Naive thymus-derived CD8-positive, alpha-beta T cell (primary cell): ENCODE measurements around the gene AAK1. TPM values are rescaled to one million over a fixed set of nuclear protein-coding genes. Genes with fewer than 3 reads are reported as not detected.
"Not testable (repeated sequence)": the region's sequence is repeated elsewhere in the genome, so short reads cannot be mapped to it uniquely, and the experiment has no call there.

Source experiments
- ATAC-seq, 2 donors: fragments of 150-1000 bp; cut with Tn5 transposase in 1 of 2; sonication (Bioruptor Pico), chemical (Tn5 transposase) in 1 of 2; 1 replicate in 1 of 2; 2 replicates in 1 of 2; pipeline ENCODE4 v1.10.0; 2021; ENCODE audit warnings: mild to moderate bottlenecking in 2 of 2, moderate library complexity in 2 of 2
- POLR2A ChIA-PET: fragments of 350-600 bp; sonication (Branson Sonifier 250); formaldehyde crosslinking; loops from one replicate; lab custom pipeline; 2021; ENCODE audit warnings: antibody characterized with exemption; lab: Charles Lee
- DNase-seq, 10 donors: peaks; one replicate each; pipeline versions ENCODE4 v3.0.0 to v3.0.0-alpha.2; 2020 to 2022
- H3K27ac Mint-ChIP-seq, 10 donors: one replicate each; pipeline ENCODE4 v1.8.0; 2020 to 2022; ENCODE audit warnings: mild to moderate bottlenecking in 10 of 10, mixed read lengths in 10 of 10, moderate library complexity in 4 of 10, inconsistent platforms in 1 of 10
- H3K27me3 Mint-ChIP-seq, 5 donors: one replicate each; pipeline ENCODE4 v1.8.0; 2021 to 2022; ENCODE audit warnings: mixed read lengths in 5 of 5
- H3K36me3 Mint-ChIP-seq, 3 donors: one replicate each; pipeline ENCODE4 v1.8.0; 2020 to 2022; ENCODE audit warnings: mixed read lengths in 3 of 3, mild to moderate bottlenecking in 2 of 3, inconsistent platforms in 1 of 3
- H3K4me1 Mint-ChIP-seq, 4 donors: one replicate each; pipeline ENCODE4 v1.8.0; 2021 to 2022; ENCODE audit warnings: mixed read lengths in 4 of 4
- H3K4me3 Mint-ChIP-seq, 10 donors: one replicate each; pipeline ENCODE4 v1.8.0; 2020 to 2022; ENCODE audit warnings: mild to moderate bottlenecking in 10 of 10, mixed read lengths in 10 of 10, moderate library complexity in 6 of 10, inconsistent platforms in 1 of 10
- H3K9me3 Mint-ChIP-seq, 9 donors: one replicate each; pipeline ENCODE4 v1.8.0; 2020 to 2022; ENCODE audit warnings: mixed read lengths in 9 of 9, mild to moderate bottlenecking in 3 of 9, inconsistent platforms in 1 of 9, moderate library complexity in 1 of 9
- polyA plus RNA-seq, 3 donors: library from polyadenylated mRNA; unstranded; fragments of 300-500 nt; fragmentation: Illumina TruSeq; gene quantifications; one replicate each; pipeline ENCODE4 v1.2.3, GENCODE V29; 2021
- total RNA-seq, 8 experiments: library from RNA in 2 of 8; stranded (reverse) in 2 of 8; gene quantifications; one replicate each; pipeline ENCODE4 v1.2.3 and lab custom pipeline; 2021 to 2026

AAK1 gene
- total and polyA plus RNA-seq, 5 experiments from 2014 or later, result 59.8 to 222 (median 106) TPM

DNA sequence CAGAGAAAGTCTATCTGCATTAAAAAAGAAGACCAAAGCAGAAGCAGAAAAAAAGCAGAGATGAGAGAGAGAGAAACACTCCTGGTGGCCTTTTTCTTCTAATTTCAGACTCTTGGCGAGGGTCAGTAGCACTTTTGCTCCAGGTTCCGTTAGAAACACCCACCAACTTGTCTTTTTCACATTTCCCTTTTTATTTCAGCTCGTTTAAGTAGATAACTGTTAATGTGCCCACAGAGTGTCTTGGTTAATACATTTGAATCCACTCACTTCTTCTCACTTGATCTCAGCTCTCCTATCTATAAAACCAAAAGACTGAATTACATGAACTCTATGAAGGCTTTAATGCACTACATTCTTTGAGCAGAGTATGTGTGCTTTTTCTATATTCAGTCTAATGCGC is 63.1 kb downstream of the AAK1 start:
- no peaks in the 10 kb centered on the region for H3K27me3 Mint-ChIP-seq
- POLR2A ChIA-PET, result interaction anchor here (1.3 to 1.6 kb wide), 2 partner anchors 8 to 24 kb away, joined by 3 read pairs; no protein-coding TSS in a partner anchor

DNA sequence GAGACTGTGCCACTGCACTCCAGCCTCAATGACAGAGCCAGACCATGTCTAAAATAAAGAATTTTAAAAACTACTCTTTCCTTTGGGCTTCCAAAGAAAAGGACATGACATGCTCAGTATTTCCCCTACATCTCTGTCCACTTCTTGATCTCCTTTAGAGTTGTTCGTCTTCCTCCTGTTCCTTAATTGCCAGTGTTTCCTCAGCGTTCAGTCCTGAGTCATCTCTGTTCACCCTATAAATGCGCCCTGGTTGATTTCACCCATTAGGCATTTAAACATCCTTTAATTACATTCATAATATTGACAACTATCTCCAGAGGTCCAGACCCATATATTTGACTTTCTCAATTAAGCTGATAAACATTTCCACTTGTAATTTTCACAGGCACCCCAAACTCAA is 64.0 kb downstream of the AAK1 start:
- ATAC-seq (no peak), DNase-seq (no peak)
- Mint-ChIP-seq H3K36me3 (peaks cover 0 to 22% (median 3%) of the 10 kb centered on the region in 3 donors), H3K9me3 (no peaks in the 10 kb centered on the region), H3K27ac (peak overlapping the region; percentile 5 to 91 (median 78)), H3K27me3 (no peaks in the 10 kb centered on the region), H3K4me1 (peaks cover 56 to 93% (median 89%) of the 10 kb centered on the region in 4 donors), H3K4me3 (peak overlapping the region in 8 of 10 donors; percentile 5 to 52 (median 34))
- POLR2A ChIA-PET, result interaction anchor here (1.6 kb wide), 1 partner anchor 9 kb away, joined by 3 read pairs; no protein-coding TSS in a partner anchor

More for the DNA sequence above, 63.1 kb downstream of the AAK1 start:
- no peak for ATAC-seq
- Mint-ChIP-seq H3K4me1 (peaks cover 60 to 93% (median 91%) of the 10 kb centered on the region in 4 donors), H3K4me3 (peak overlapping the region in 7 of 10 donors; percentile 11 to 54 (median 34)), H3K27ac (peak overlapping the region; percentile 43 to 91 (median 80)), H3K36me3 (peaks cover 0 to 22% (median 3%) of the 10 kb centered on the region in 3 donors), H3K9me3 (no peaks in the 10 kb centered on the region)
- DNase-seq, result no peak

DNA sequence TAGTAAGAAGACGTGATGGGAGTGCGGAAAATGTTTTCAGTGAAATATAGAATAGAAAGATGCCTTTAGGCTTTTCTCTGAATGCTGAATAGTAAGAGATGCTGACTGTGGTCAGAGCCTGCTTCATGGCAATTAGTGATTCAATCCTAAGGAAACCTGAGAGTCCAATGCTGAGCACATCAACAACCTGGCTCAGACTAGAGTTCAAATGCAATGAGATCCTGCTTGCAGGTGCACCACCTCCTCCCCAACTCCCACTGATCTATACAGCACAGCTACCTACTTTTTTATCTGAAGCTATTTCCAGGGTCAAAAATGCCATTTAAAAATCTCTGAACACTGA is 65.4 kb downstream of the AAK1 start:
- no peak for ATAC-seq
- POLR2A ChIA-PET, result interaction anchor here (0.6 to 1.3 kb wide), 3 partner anchors 12 to 137 kb away, joined by 3 read pairs; no protein-coding TSS in a partner anchor
- Mint-ChIP-seq H3K27me3 (no peaks in the 10 kb centered on the region), H3K36me3 (peaks cover 0 to 32% (median 3%) of the 10 kb centered on the region in 3 donors), H3K27ac (peak overlapping the region; percentile 67 to 91 (median 84)), H3K9me3 (no peaks in the 10 kb centered on the region), H3K4me3 (peak overlapping the region in 8 of 10 donors; percentile 19 to 67 (median 41)), H3K4me1 (peaks cover 52 to 88% (median 86%) of the 10 kb centered on the region in 4 donors)
- DNase-seq, result no peak

DNA sequence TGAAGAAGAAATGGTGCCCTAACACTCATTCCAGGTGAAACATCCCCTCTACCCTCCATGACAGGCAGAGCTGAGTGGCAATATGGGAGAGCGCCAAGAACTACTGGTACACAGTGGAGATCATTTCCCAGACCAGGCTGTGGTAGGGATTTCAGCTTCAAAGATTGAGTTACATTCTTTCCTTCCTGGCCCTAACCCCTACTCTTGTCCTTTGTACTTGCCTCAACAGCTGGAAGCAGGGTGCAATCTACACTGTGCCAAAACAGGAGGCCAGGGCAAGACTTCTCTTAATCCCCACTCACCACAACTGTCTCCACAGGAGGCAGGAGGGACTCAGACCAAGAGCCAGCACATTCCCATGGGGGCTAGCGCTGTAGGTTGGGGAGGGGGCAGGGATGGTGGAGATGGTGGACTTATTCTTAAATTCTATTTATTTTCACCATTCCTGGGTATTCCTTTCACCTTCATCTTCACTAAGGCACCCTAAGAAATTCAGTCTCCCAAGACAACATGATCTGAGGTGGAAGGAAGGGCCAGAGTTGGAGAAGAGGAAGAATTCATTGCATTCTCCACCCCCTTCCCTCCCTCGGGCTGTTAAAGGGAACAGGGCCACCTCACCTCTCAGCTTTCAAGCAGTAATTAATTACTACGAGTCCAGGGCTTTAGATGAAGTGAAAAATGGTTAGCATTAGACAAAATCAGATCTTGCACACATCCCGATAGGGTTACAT is 65.9 kb downstream of the AAK1 start:
- Mint-ChIP-seq H3K27me3 (no peaks in the 10 kb centered on the region), H3K4me3 (peak overlapping the region in 7 of 10 donors; percentile 5 to 56 (median 25)), H3K27ac (peak overlapping the region; percentile 69 to 91 (median 86)), H3K9me3 (no peaks in the 10 kb centered on the region), H3K4me1 (peaks cover 54 to 88% (median 86%) of the 10 kb centered on the region in 4 donors), H3K36me3 (peaks cover 0 to 36% (median 3%) of the 10 kb centered on the region in 3 donors)
- POLR2A ChIA-PET, result interaction anchor here (0.8 to 1.3 kb wide), 2 partner anchors 12 to 13 kb away, joined by 3 read pairs; no protein-coding TSS in a partner anchor
- no peak for DNase-seq
- no peak for ATAC-seq

DNA sequence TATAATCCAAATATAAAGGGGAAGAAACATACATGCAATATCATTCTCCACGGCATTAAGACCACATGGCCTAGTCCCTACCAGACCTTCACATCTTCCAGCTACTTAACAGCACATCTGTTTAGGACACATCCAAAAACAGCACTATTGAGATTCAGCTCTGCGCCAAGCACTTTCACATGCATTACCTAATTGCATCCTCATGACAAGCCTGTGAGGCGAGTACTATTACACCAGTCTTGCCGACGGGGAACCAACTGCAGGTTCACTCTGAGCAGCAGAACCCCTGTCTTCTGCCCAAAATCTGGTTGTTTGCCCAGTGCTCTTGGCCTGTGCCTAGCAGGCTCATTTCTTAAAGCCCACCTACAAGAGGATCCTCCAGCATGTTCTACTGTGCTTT is 66.7 kb downstream of the AAK1 start:
- POLR2A ChIA-PET, result interaction anchor here (0.6 kb wide), 1 partner anchor 9 kb away, joined by 3 read pairs; no protein-coding TSS in a partner anchor
- Mint-ChIP-seq H3K9me3 (no peaks in the 10 kb centered on the region), H3K27me3 (no peaks in the 10 kb centered on the region), H3K27ac (peak overlapping the region in 9 of 10 donors; percentile 3 to 89 (median 83)), H3K4me3 (peak overlapping the region in 7 of 10 donors; percentile 1 to 31 (median 8)), H3K36me3 (peaks cover 0 to 37% (median 3%) of the 10 kb centered on the region in 3 donors), H3K4me1 (peaks cover 51 to 85% (median 84%) of the 10 kb centered on the region in 4 donors)
- ATAC-seq, result no peak
- DNase-seq, result no peak

DNA sequence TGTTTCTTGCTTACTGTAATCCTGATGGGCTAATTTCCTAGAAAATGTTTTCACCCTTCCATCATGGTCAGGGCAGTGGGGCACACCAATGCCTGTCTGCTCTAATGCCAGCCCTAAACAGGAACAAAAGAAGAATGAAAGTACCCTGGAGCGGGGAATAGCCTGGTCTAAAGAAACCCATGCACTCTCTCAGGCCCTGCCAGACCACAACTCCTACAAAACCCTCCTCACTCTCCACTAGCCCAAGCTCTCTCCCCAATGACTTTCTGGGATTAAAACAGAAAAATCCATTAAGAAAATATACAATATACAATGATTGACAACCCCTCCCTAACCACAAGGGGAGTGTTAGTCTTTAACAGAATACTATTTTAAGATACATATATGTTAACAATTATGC is 67.6 kb downstream of the AAK1 start:
- Mint-ChIP-seq H3K27me3 (no peaks in the 10 kb centered on the region), H3K36me3 (peaks cover 0 to 44% (median 3%) of the 10 kb centered on the region in 3 donors), H3K4me1 (peaks cover 58 to 93% (median 86%) of the 10 kb centered on the region in 4 donors), H3K27ac (peak overlapping the region; percentile 44 to 83 (median 62)), H3K9me3 (no peaks in the 10 kb centered on the region), H3K4me3 (peak overlapping the region in 1 of 10 donors; percentile 22)
- DNase-seq (no peak), ATAC-seq (no peak)
- POLR2A ChIA-PET, result no interaction called here

DNA sequence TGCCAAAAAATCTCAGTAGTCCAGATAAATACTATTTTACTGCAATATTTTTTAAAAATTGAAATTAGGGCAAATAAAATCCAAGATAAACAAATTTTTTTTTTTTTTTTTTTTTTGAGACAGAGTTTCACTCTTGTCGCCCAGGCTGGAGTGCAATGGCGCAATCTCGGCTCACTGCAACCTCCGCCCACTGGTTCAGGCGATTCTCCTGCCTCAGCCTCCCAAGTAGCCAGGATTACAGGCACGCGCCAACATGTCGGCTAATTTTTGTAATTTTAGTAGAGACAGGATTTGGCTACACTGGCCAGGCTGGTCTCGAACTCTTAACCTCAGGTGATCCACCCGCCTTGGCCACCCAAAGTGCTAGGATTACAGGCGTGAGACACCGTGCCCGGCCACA is 68.2 kb downstream of the AAK1 start:
- Mint-ChIP-seq H3K27ac (peak overlapping the region in 7 of 10 donors; percentile 24 to 91 (median 70)), H3K36me3 (peaks cover 0 to 46% (median 3%) of the 10 kb centered on the region in 3 donors), H3K4me1 (peaks cover 58 to 93% (median 88%) of the 10 kb centered on the region in 4 donors)
- POLR2A ChIA-PET, H3K27me3 Mint-ChIP-seq, H3K9me3 Mint-ChIP-seq, DNase-seq, H3K4me3 Mint-ChIP-seq, ATAC-seq: not testable (repeated sequence)

DNA sequence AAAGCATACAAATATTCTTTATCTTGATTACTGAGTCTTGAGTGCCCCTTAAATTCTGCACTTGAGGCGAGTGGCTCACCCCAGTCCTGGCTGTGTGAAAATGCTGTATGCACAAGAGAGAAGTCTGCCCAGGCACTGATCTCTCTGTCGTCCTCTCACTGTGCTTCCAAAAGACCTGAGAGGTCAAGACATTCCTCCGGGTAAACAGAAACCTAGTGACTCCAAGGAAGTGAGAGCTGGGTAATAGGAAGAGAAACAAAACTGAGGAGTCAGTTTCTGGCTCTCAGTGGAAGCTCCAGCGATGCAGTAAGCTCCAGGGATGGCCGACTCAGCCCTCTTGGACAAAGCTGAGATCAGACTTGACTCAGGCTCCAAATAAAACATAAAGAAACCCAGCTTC is 70.9 kb downstream of the AAK1 start:
- H3K4me3 Mint-ChIP-seq, result peak overlapping the region in 7 of 10 donors; percentile 0 to 59 (median 49)
- no peaks in the 10 kb centered on the region for H3K27me3 Mint-ChIP-seq
- peaks cover 0 to 41% (median 0%) of the 10 kb centered on the region in 3 donors for H3K36me3 Mint-ChIP-seq
- ATAC-seq, result no peak
- peaks cover 57 to 93% (median 86%) of the 10 kb centered on the region in 4 donors for H3K4me1 Mint-ChIP-seq
- H3K9me3 Mint-ChIP-seq, result no peaks in the 10 kb centered on the region
- DNase-seq, result no peak
- POLR2A ChIA-PET, result interaction anchor here (1.0 kb wide), 1 partner anchor 8 kb away, joined by 3 read pairs; no protein-coding TSS in a partner anchor
- H3K27ac Mint-ChIP-seq, result peak overlapping the region in 9 of 10 donors; percentile 22 to 89 (median 74)

DNA sequence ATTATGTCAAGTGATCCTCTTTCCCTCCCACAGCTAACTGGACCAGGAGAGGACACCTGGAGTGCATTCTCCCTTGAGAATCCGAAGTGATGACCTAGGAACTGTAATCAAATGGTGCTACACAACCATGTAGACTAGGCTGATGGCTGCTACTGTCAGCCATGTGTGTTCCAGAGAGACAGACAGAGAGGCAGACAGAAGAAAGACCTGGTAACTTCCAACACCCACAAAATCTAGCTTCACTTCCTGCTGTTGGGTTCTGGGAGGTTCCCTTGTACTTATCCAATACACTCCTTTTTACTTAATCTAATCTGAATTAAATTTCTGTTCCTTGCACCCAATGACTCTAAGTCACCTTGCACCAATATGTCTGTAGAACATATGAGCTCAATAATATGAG is 72.3 kb downstream of the AAK1 start:
- Mint-ChIP-seq H3K4me3 (peak overlapping the region in 8 of 10 donors; percentile 25 to 80 (median 48)), H3K36me3 (peaks cover 0 to 44% (median 0%) of the 10 kb centered on the region in 3 donors), H3K27ac (peak overlapping the region; percentile 21 to 90 (median 82)), H3K9me3 (no peaks in the 10 kb centered on the region), H3K4me1 (peaks cover 59 to 93% (median 86%) of the 10 kb centered on the region in 4 donors), H3K27me3 (no peaks in the 10 kb centered on the region)
- POLR2A ChIA-PET, result interaction anchor here (1.9 kb wide), 1 partner anchor 73 kb away, joined by 5 read pairs; the partner anchor contains the start of gene AAK1
- peak; percentile 43 to 69 for ATAC-seq
- no peak for DNase-seq

DNA sequence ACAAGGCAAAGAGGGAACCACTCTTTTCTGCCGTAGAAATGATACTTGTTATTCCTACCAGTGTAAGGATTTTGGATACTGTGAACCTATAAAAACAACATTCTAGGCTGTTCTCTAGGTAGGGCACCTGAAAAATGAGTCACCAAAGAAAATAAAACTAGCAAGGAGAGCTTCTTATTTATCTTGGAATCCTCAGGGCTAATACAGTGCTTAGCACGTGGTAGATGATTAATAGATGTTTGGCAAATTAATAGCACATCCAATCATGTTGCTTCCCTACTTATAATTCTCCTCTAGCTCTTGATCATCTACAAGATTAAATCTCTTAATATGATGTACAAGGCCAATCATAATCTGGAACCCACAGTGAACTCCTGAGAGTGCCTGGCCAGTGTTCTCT is 73.1 kb downstream of the AAK1 start:
- no peak for DNase-seq
- Mint-ChIP-seq H3K4me3 (peak overlapping the region in 4 of 10 donors; percentile 25 to 80 (median 45)), H3K27me3 (no peaks in the 10 kb centered on the region), H3K27ac (peak overlapping the region; percentile 60 to 90 (median 82)), H3K9me3 (no peaks in the 10 kb centered on the region), H3K36me3 (peaks cover 0 to 45% (median 0%) of the 10 kb centered on the region in 3 donors), H3K4me1 (peaks cover 65 to 95% (median 87%) of the 10 kb centered on the region in 4 donors)
- POLR2A ChIA-PET, result interaction anchor here (1.9 kb wide), 1 partner anchor 73 kb away, joined by 5 read pairs; the partner anchor contains the start of gene AAK1
- ATAC-seq, result no peak

DNA sequence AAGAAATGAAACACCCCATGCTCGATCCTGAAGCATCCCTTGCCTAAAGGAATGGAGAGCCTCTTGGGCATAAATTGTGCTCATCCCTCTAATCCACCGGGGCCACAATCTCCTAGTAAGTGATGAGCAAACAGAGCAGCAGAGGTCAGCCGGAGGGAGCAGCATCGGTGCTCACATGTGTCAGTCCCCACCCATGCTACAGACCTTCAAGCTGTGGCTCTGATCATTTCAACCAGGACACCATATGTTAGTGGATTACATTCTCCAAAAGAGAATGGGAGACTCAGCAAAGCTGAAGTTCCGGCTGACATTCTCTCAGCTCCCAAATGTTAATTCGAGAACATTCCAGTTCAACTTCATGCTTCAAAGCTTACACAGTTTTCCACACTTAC is 75.6 kb downstream of the AAK1 start:
- peaks cover 66 to 99% (median 92%) of the 10 kb centered on the region in 4 donors for H3K4me1 Mint-ChIP-seq
- POLR2A ChIA-PET, result interaction anchor here (0.7 kb wide), 1 partner anchor 82 kb away, joined by 6 read pairs; no protein-coding TSS in a partner anchor
- no peaks in the 10 kb centered on the region for H3K27me3 Mint-ChIP-seq
- H3K27ac Mint-ChIP-seq, result peak overlapping the region; percentile 23 to 93 (median 78)
- H3K9me3 Mint-ChIP-seq, result no peaks in the 10 kb centered on the region
- ATAC-seq (no peak), DNase-seq (no peak)
- peak overlapping the region in 6 of 10 donors; percentile 3 to 61 (median 41) for H3K4me3 Mint-ChIP-seq
- peaks cover 0 to 35% (median 0%) of the 10 kb centered on the region in 3 donors for H3K36me3 Mint-ChIP-seq
